Adipose tissue (tissue), 3 donors: Measurements from ENCODE around the gene AACS. TPM values are rescaled to one million over a fixed set of nuclear protein-coding genes. Genes with fewer than 3 reads are reported as not detected.
"Not testable (repeated sequence)": the region's sequence is repeated elsewhere in the genome, so short reads cannot be mapped to it uniquely, and the experiment has no call there.

ENCODE experiments used
- H3K27ac ChIP-seq: one replicate; pipeline ENCODE4 v1.5.1; 2013; ENCODE audit warnings: low read depth, low read length
- WGBS, 3 donors: extraction: QIAGEN DNeasy Blood & Tissue Kit; methylation state at CpG; one replicate each; pipeline ENCODE4 v1.1.7; 2013; 5-methylcytosine and 5-hydroxymethylcytosine counted together
- polyA plus RNA-seq, 3 donors: library from polyadenylated mRNA; stranded (reverse); fragments of 200-250 nt; gene quantifications; one replicate each; pipeline ENCODE4 v1.2.3, GENCODE V29; 2013
- donor health status: healthy with polysubstance abuse.
- donor health status: Bipolar disorder and iron deficiency.
- donor health status: healthy.

Gene AACS
- polyA plus RNA-seq, 3 donors: 32.8 to 79.0 (median 35.0) TPM

DNA sequence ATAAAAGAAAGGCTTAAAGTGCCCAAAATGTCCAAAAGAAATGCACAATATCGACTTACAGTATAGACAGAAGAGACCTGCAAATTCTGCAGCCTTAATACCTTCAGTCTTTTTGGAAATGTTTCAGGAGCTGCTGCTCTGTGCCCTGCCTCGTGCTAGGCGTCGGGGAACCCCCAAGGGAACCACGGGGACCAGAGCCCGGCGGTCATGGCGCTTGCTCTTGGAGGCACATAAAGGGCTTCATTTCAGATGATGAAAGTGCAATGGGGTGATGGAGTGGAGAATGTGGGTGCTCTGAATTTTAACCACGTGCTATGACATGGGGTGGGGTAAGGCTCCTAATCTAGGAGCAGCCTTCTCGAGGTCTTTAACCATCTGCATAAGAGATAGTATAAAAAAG lies 14.8 kb upstream of the AACS start:
- H3K27ac ChIP-seq: no peak overlapping the region
- 74 to 93% (median 83%) methylated on average over 10 of the region's 10 CpGs for WGBS, 3 donors

DNA sequence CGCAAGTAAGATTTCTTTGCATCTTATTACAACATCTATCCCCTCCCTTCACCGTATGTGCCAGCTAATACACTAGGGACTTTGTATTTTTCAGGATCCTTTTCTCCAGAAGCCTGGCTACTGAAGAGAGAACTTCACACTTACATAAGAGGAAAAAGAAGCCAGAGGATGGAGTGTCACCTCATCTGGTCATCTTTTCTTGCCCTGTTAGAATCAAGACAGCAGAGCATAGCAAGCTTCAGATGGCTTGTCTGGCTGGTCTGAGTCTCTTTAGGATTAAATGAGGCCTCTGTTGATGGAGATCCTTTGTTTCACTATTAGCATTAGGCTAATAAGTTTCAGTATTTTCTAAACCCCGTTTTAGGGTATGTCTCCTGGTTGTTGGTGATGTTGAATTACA lies 14.4 kb upstream of the AACS start:
- WGBS, 3 donors: 69 to 74% (median 73%) methylated on average over 3 of the region's 3 CpGs
- H3K27ac ChIP-seq: no peak overlapping the region

DNA sequence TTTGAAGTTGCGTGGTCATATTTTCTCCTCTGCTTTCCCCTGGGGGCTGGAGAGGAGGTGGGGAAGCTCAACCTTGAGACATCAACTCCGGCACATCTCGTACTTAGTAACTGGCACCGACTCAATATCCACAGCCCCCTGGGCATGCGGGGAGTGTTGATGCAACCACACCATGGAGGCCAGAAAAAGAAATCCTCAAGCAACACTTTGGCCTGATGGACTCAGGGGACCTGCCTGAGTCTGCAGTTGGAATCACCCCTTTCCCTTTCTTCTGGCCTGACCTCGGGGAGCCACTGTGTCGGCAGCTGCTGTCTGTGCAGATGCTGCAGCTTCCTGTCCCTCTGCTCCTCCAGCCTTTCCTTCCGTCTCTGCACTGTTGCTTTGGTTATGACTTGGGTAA lies 11.4 kb upstream of the AACS start:
- 51 to 71% (median 52%) methylated on average over 8 of the region's 8 CpGs for WGBS, 3 donors
- H3K27ac ChIP-seq: no peak overlapping the region

GRCh38 chr12:125055591-125055990 lies 9.6 kb upstream of the AACS start:
- 86 to 92% (median 89%) methylated on average over 9 of the region's 9 CpGs for WGBS, 3 donors
- H3K27ac ChIP-seq: no peak overlapping the region

GRCh38 chr12:125056306-125056705 lies 8.9 kb upstream of the AACS start:
- H3K27ac ChIP-seq: no peak overlapping the region
- 83 to 89% (median 87%) methylated on average over 14 of the region's 14 CpGs for WGBS, 3 donors

DNA sequence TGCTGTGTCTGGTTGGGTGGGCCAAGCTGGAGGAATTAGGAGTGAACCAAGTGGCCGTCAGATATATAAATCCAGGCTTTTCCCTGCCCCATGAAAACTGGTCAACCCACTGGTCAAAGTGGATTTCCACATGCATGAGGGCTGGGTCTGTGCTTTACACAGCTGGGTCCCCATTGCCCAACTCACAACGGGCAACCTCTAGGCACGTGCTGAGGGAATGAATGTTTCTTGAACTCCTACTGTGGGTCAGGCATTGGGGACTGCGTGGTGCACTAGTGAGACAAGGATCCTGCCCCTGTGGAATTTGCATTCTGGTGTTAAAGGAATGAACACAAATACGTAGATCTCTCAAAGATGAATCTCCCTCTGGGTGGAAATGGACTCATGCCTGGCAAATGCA lies 7.5 kb upstream of the AACS start:
- H3K27ac ChIP-seq: no peak overlapping the region
- 75 to 81% (median 76%) methylated on average over 5 of the region's 5 CpGs for WGBS, 3 donors

DNA sequence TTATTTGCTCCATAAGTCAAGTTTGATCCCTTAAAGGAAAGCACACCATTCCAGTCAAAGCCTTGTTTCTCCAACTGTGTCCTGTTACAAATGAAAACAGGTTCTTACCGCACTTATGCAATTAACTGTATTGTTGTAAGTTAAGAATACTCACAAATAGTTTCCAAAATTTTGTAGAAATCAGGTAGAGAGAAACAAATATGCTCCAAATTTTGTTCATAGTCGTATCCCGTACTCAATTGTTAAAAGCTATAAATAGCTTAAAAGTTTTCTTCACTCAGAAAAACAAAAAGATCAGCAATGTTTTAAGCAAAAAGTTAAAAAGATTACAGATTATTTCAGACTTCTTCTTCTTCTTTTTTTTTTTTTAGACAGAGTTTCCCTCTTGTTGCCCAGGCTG lies 4.0 kb upstream of the AACS start:
- 91 to 97% (median 95%) methylated on average over 3 of the region's 3 CpGs for WGBS, 3 donors
- no peak overlapping the region for H3K27ac ChIP-seq

- H3K27ac ChIP-seq: not testable (repeated sequence)
- 86 to 90% (median 87%) methylated on average over 4 of the region's 4 CpGs for WGBS, 3 donors
Measured at GRCh38 chr12:125063522-125063921, 1.7 kb upstream of the AACS start.

GRCh38 chr12:125064492-125064891 lies 743 bp upstream of the AACS start:
- no peak overlapping the region for H3K27ac ChIP-seq
- 43 to 56% (median 51%) methylated on average over 5 of the region's 5 CpGs for WGBS, 3 donors

DNA sequence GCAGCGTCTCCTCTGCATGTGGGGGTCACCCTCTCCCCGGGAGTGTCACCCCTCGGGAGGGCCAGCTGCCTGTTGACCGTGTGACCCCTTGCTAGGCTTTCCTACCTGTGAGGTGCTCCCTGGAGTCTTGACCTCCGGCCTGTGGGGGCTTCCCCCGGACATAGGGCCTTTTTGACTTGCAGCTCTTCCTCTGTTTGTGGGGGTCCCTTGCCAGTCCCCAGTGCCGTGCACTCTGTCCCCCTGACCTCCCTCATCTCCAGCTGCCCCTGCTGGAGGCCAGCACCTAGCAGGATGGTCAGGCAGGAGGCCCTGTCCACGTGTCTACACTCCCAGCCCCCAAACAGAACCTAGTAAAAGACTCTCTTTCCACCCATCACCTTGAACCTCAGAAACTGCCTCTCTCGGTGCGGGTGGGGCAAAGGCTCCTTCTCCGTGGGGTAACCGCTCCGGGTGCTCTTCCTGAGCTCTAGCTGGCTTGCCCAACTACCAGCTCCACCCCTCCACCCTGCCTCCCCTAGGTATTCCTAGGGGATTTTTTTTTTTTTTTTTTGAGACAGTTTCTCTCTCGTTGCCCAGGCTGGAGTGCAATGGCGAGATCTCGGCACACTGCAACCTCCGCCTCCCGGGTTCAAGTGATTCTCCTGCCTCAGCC lies 810 bp downstream of the AACS start:
- 41 to 45% (median 44%) methylated on average over 17 to 18 of the region's 18 CpGs for WGBS, 3 donors
- H3K27ac ChIP-seq: no peak overlapping the region

GRCh38 chr12:125068391-125068790 lies 3.2 kb downstream of the AACS start:
- no peak overlapping the region for H3K27ac ChIP-seq
- 86 to 91% (median 86%) methylated on average over 6 of the region's 6 CpGs for WGBS, 3 donors

GRCh38 chr12:125069616-125070015 lies 4.4 kb downstream of the AACS start:
- no peak overlapping the region for H3K27ac ChIP-seq
- WGBS, 3 donors: 51 to 79% (median 74%) methylated on average over 8 of the region's 8 CpGs

GRCh38 chr12:125070112-125070511 lies 4.9 kb downstream of the AACS start:
- no peak overlapping the region for H3K27ac ChIP-seq
- 86 to 89% (median 86%) methylated on average over 6 of the region's 6 CpGs for WGBS, 3 donors

- H3K27ac ChIP-seq: no peak overlapping the region
- 88 to 94% (median 90%) methylated on average over 11 of the region's 11 CpGs for WGBS, 3 donors
Measured at GRCh38 chr12:125070661-125071390, 5.6 kb downstream of the AACS start.

DNA sequence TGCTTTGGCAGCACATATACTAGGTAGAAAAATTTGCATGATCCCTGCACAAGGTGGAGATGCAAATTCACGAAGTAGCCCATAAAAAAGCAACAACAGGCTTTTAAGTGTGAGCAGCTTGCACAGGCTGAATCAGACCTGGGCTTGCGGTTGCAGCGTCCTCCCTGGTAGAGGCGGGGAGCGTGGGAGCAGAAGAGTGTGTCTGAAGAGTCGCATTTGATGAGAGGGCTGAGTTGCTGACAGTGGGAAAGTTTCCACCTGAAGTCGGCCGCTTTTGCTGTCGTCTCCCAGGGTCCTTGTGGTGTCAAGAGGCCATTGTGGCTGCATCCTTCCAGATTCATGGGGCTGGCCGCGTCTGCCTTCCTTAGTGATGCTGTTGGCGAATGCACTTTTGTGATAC lies 6.2 kb downstream of the AACS start:
- WGBS, 3 donors: 75 to 93% (median 93%) methylated on average over 12 of the region's 12 CpGs
- no peak overlapping the region for H3K27ac ChIP-seq

- WGBS, 3 donors: 82 to 92% (median 90%) methylated on average over 2 of the region's 2 CpGs
- no peak overlapping the region for H3K27ac ChIP-seq
Measured at GRCh38 chr12:125072496-125072895, 7.3 kb downstream of the AACS start.

DNA sequence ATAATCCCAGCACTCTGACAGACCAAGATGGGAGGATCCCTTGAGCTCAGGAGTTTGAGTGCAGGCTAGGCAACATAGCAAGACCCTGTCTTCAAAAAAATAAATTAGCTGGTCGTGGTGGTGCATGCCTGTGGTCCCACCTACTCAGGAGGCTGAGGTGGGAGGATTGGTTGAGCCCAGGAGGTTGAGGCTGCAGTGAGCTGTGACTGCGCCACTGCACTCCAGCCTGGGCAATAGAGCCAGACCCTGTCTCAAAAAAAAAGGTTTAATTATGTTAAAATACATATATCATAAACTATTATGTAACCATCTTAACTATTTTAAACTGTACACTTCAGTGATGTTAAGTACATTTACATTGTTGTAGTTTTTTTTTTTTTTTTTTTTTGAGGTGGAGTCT lies 9.1 kb downstream of the AACS start:
- 89 to 91% (median 90%) methylated on average over 2 of the region's 2 CpGs for WGBS, 3 donors
- H3K27ac ChIP-seq: not testable (repeated sequence)

GRCh38 chr12:125076103-125076502 lies 10.9 kb downstream of the AACS start:
- WGBS, 3 donors: 93 to 97% (median 96%) methylated on average over 6 of the region's 6 CpGs
- H3K27ac ChIP-seq: no peak overlapping the region

DNA sequence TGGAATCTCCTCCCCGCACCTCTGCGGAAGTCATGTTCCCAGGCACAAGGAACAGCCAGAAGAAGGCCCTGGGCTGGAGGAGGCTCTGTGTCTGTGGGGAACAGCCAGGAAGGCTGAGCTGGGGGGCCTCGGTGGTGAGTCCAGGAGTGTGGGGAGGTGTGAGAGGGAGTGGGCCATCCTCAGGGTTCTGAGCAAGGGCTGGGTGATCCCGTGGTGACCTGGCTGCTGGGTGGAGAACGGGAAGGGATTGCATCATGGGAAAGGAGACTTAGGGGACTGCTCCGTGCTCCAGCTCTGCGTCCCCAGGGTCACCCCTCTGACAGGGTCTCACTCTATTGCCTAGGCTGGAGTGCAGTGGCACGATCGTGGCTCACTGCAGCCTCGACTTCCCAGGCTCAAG lies 13.8 kb downstream of the AACS start:
- 85 to 93% (median 90%) methylated on average over 10 of the region's 10 CpGs for WGBS, 3 donors
- no peak overlapping the region for H3K27ac ChIP-seq
